IMR-90 (cell line): Measurements from ENCODE around the gene LAS1L. TPM values are rescaled to one million over a fixed set of nuclear protein-coding genes. Genes with fewer than 3 reads are reported as not detected.

ENCODE experiments used
- ATAC-seq: fragments of 200-7000 bp; cut with Tn5 transposase; 2 replicates; pipeline ENCODE4 v1.9.1; 2020; ENCODE audit warnings: low read depth, mild to moderate bottlenecking, moderate library complexity
- BruUV-seq: library from RNA; stranded (reverse); fragments of 400-500 nt; replicated peaks from 2 replicates; lab custom pipeline; 2021; lab: Mats Ljungman, UMichigan
- CTCF ChIA-PET: fragments of 300-600 bp; formaldehyde crosslinking; extraction: SDS; loops from one replicate; lab custom pipeline; 2021; ENCODE audit warnings: antibody characterized with exemption; lab: Yijun Ruan, JAX
- POLR2A ChIA-PET: fragments of 300-600 bp; sonication (Branson Sonifier 250); formaldehyde crosslinking; loops from one replicate; lab custom pipeline; 2022; ENCODE audit warnings: antibody characterized with exemption; ENCODE audit not compliant: unreplicated experiment; lab: Charles Lee
- DNase-seq: peaks from one replicate; pipeline ENCODE4 v3.0.0; 2013
- H2AFZ ChIP-seq: replicated peaks from 2 replicates; pipeline ENCODE3; 2013; ENCODE audit warnings: low read length, mild to moderate bottlenecking; ENCODE audit not compliant: poor library complexity
- H2AK5ac ChIP-seq: 2 replicates; pipeline ENCODE4 v1.6.1; 2013; ENCODE audit warnings: low read depth, low read length, inconsistent platforms
- H2AK9ac ChIP-seq: replicated peaks from 2 replicates; pipeline ENCODE3; 2013; ENCODE audit warnings: mild to moderate bottlenecking, low read depth, low read length, moderate library complexity; ENCODE audit not compliant: poor library complexity
- H2BK120ac ChIP-seq: 2 replicates; pipeline ENCODE4 v1.6.1; 2013; ENCODE audit warnings: low read depth, low read length, inconsistent platforms
- H2BK15ac ChIP-seq: 3 replicates; pipeline ENCODE4 v1.6.1; 2013; ENCODE audit warnings: low read depth, low read length, inconsistent platforms
- H2BK20ac ChIP-seq: 2 replicates; pipeline ENCODE4 v1.6.1; 2013; ENCODE audit warnings: low read depth, mild to moderate bottlenecking, inconsistent platforms, low read length, moderate library complexity
- H2BK5ac ChIP-seq: 2 replicates; pipeline ENCODE4 v1.6.1; 2013; ENCODE audit warnings: mild to moderate bottlenecking, low read depth, low read length, inconsistent platforms; ENCODE audit not compliant: poor library complexity, severe bottlenecking
- H3K14ac ChIP-seq: replicated peaks from 2 replicates; pipeline ENCODE4 v1.6.1; 2013; ENCODE audit warnings: low read depth, low read length, inconsistent platforms
- H3K18ac ChIP-seq: 2 replicates; pipeline ENCODE4 v1.6.1; 2013; ENCODE audit warnings: low read depth, low read length, control low read depth
- H3K23ac ChIP-seq: 2 replicates; pipeline ENCODE4 v1.6.1; 2013; ENCODE audit warnings: low read depth, low read length, inconsistent platforms
- H3K27ac ChIP-seq: 2 replicates; pipeline ENCODE4 v1.5.1; 2013; ENCODE audit warnings: mild to moderate bottlenecking, control low read depth, low read length; ENCODE audit not compliant: insufficient read depth
- H3K27me3 ChIP-seq: 2 replicates; pipeline ENCODE4 v1.6.1; 2013; ENCODE audit warnings: low read length; ENCODE audit not compliant: control insufficient read depth, insufficient read depth
- H3K36me3 ChIP-seq: 2 replicates; pipeline ENCODE4 v1.6.1; 2013; ENCODE audit warnings: low read length, mixed read lengths; ENCODE audit not compliant: control insufficient read depth, insufficient read depth
- H3K4ac ChIP-seq: 2 replicates; pipeline ENCODE4 v1.6.1; 2013; ENCODE audit warnings: low read depth, low read length, inconsistent platforms
- H3K4me1 ChIP-seq: 2 replicates; pipeline ENCODE4 v1.6.1; 2013; ENCODE audit warnings: low read length, mixed read lengths; ENCODE audit not compliant: control insufficient read depth, insufficient read depth
- H3K4me2 ChIP-seq: 2 replicates; pipeline ENCODE4 v1.6.1; 2013; ENCODE audit warnings: low read depth, mild to moderate bottlenecking, control low read depth, low read length, moderate library complexity
- H3K4me3 ChIP-seq: 2 replicates; pipeline ENCODE4 v1.5.1; 2013; ENCODE audit warnings: low read depth, mild to moderate bottlenecking, control low read depth, low read length, moderate library complexity; ENCODE audit not compliant: insufficient read depth
- H3K56ac ChIP-seq: 2 replicates; pipeline ENCODE4 v1.6.1; 2013; ENCODE audit warnings: low read length, inconsistent platforms; ENCODE audit not compliant: insufficient read depth; ENCODE audit errors: extremely low read depth
- H3K79me1 ChIP-seq, 2 experiments: 2 replicates each; pipeline ENCODE4 v1.6.1; 2013; ENCODE audit warnings: low read length in 2 of 2, inconsistent platforms in 1 of 2, low read depth in 1 of 2
- H3K9ac ChIP-seq: 2 replicates; pipeline ENCODE4 v1.6.1; 2013; ENCODE audit warnings: low read depth, low read length, control low read depth
- H3K9me1 ChIP-seq: 2 replicates; pipeline ENCODE4 v1.6.1; 2013; ENCODE audit warnings: low read length, inconsistent platforms; ENCODE audit not compliant: insufficient read depth
- H3K9me3 ChIP-seq: 2 replicates; pipeline ENCODE4 v1.6.1; 2013; ENCODE audit warnings: low read length; ENCODE audit not compliant: control insufficient read depth, insufficient read depth
- H4K20me1 ChIP-seq: 2 replicates; pipeline ENCODE4 v1.6.1; 2013; ENCODE audit warnings: low read length, inconsistent platforms; ENCODE audit not compliant: insufficient read depth
- H4K5ac ChIP-seq: 2 replicates; pipeline ENCODE4 v1.6.1; 2013; ENCODE audit warnings: mild to moderate bottlenecking, low read depth, low read length, control low read depth
- H4K8ac ChIP-seq, 2 experiments: 2 replicates each; pipeline ENCODE4 v1.6.1; 2013; ENCODE audit warnings: low read depth in 2 of 2, low read length in 2 of 2, control low read depth in 1 of 2, inconsistent platforms in 1 of 2
- H4K91ac ChIP-seq: 2 replicates; pipeline ENCODE4 v1.6.1; 2013; ENCODE audit warnings: low read depth, low read length, inconsistent platforms; ENCODE audit not compliant: insufficient read depth
- BHLHE40 ChIP-seq: fragments of 150-350 bp; IDR thresholded peaks from 2 replicates; pipeline ENCODE4 v1.6.1; 2016; ENCODE audit warnings: mild to moderate bottlenecking, low read depth, low read length
- CHD1 ChIP-seq: IDR thresholded peaks from 2 replicates; pipeline ENCODE4 v1.6.1; 2012; ENCODE audit warnings: low read depth, low read length, improper control_type of control experiment
- CTCF ChIP-seq: conservative IDR thresholded peaks from 2 replicates; pipeline ENCODE4 v1.5.1; 2012; ENCODE audit warnings: mild to moderate bottlenecking, low read depth, low read length, improper control_type of control experiment
- FOS ChIP-seq: fragments of 150-350 bp; IDR thresholded peaks from 2 replicates; pipeline ENCODE4 v1.6.1; 2016; ENCODE audit warnings: low read depth, low read length
- MXI1 ChIP-seq: IDR thresholded peaks from 2 replicates; pipeline ENCODE4 v1.6.1; 2012; ENCODE audit warnings: low read depth, mild to moderate bottlenecking, low read length, moderate library complexity, borderline replicate concordance
- RFX5 ChIP-seq: IDR thresholded peaks from 2 replicates; pipeline ENCODE4 v1.8.0; 2012; ENCODE audit warnings: low read depth, mild to moderate bottlenecking, low read length, moderate library complexity
- SMC3 ChIP-seq: fragments of 150-350 bp; IDR thresholded peaks from 2 replicates; pipeline ENCODE4 v1.6.1; 2016; ENCODE audit warnings: low read depth, mild to moderate bottlenecking, antibody characterized with exemption, low read length, moderate library complexity
- USF2 ChIP-seq: fragments of 150-350 bp; IDR thresholded peaks from 2 replicates; pipeline ENCODE4 v1.6.1; 2017; ENCODE audit warnings: mild to moderate bottlenecking, antibody characterized with exemption, low read length, low read depth
- WGBS, 2 experiments: methylation state at CpG; one replicate each; pipeline versions ENCODE4 v1.1.5 to v1.1.7; 2013; ENCODE audit warnings: missing lambda C conversion rate in 2 of 2; ENCODE audit not compliant: insufficient read length in 1 of 2; ENCODE audit errors: extremely low coverage in 2 of 2; 5-methylcytosine and 5-hydroxymethylcytosine counted together
- dilution Hi-C: fragments of 300-500 bp; cut with HindIII; formaldehyde crosslinking; loops from one replicate; pipeline ENCODE4 v1.14.3; 2018; ENCODE audit warnings: low sequenced_read_pairs; ENCODE audit not compliant: unreplicated experiment
- in situ Hi-C: fragments of 300-500 bp; cut with MboI; formaldehyde crosslinking; loops from 3 replicates; pipeline ENCODE4 v1.14.3; 2019; ENCODE audit warnings: low sequenced_read_pairs, inconsistent platforms, mixed read lengths
- intact Hi-C: fragments of 100-400 bp; cut with micrococcal nuclease; formaldehyde crosslinking; loops from 2 replicates; pipeline ENCODE4 v1.10.0; 2022
- polyA plus RNA-seq, 3 experiments: library from polyadenylated mRNA; depleted of rRNA; stranded (reverse); fragments of >200 nt; gene quantifications; 2 replicates each; pipeline ENCODE4 v1.2.3, GENCODE V29; 2012; ENCODE audit warnings: low replicate concordance in 1 of 3
- total RNA-seq: library from RNA; depleted of rRNA; stranded (reverse); fragments of >200 nt; gene quantifications from 2 replicates; pipeline ENCODE4 v1.2.3, GENCODE V29; 2012

The LAS1L gene
- total and polyA plus RNA-seq, 2 of the 4 experiments (the other 2 are of a cell fraction): 22.8 to 29.2 TPM

- in situ Hi-C loops (no loop called here), dilution Hi-C loops (no loop called here), intact Hi-C loops (no loop called here)
- ATAC-seq (no peak), DNase-seq (no peak)
- Histone ChIP-seq H3K9me3 (no peaks in the 10 kb centered on the region), H2BK20ac (no peak overlapping the region), H3K4ac (no peak overlapping the region), H3K4me2 (no peak overlapping the region), H2AK5ac (no peak overlapping the region), H3K27ac (no peak overlapping the region), H3K4me3 (no peak overlapping the region), H4K91ac (no peak overlapping the region), H4K8ac (no peak overlapping the region), H2AFZ (no peak overlapping the region), H2AK9ac (no peak overlapping the region), H3K56ac (no peak overlapping the region), H2BK120ac (no peak overlapping the region), H3K9me1 (0 out of 2 replicates have a peak, but pooled peaks cover 2% of the 10 kb centered on the region), H3K23ac (no peak overlapping the region), H3K79me1 (no peaks in the 10 kb centered on the region), H3K4me1 (no peaks in the 10 kb centered on the region; the same call in 1 of the 2 replicates), H3K36me3 (peaks cover 18% of the 10 kb centered on the region), H3K14ac (no peak overlapping the region), H3K18ac (no peak overlapping the region), H4K20me1 (no peaks in the 10 kb centered on the region; the same call in 1 of the 2 replicates), H3K27me3 (no peaks in the 10 kb centered on the region), H4K5ac (no peak overlapping the region), H3K9ac (no peak overlapping the region), H2BK15ac (no peak overlapping the region), H2BK5ac (no peak overlapping the region)
- TF ChIP-seq BHLHE40: no peak
- TF ChIP-seq RFX5: no peak
- TF ChIP-seq MXI1: no peak
- TF ChIP-seq CTCF: no peak
- no peak for TF ChIP-seq SMC3
- TF ChIP-seq CHD1: no peak
- TF ChIP-seq USF2: no peak
- TF ChIP-seq FOS: no peak
- 88% methylated on average over 4 of the region's 9 CpGs; no CpG with 5 or more reads in 1 of the 2 experiments for WGBS, 2 experiments
- ChIA-PET POLR2A (no interaction called here), CTCF (no interaction called here)
- no TSS peak for BruUV-seq
Observed at GRCh38 chrX:65524139-65524538, 10.4 kb downstream of the LAS1L start.
